Left ventricle myocardium inferior (tissue), 1 donor: ENCODE data around the gene CD8A. TPM values are rescaled to one million over a fixed set of nuclear protein-coding genes. Genes with fewer than 3 reads are reported as not detected.

ENCODE experiments used
- DNase-seq: peaks from one replicate; pipeline ENCODE4 v3.0.0-alpha.2; 2020
- H3K27ac ChIP-seq: fragments of 200-600 bp; replicated peaks from 2 replicates; pipeline ENCODE4 v1.8.0; 2021
- H3K27me3 ChIP-seq: fragments of 200-600 bp; 2 replicates; pipeline ENCODE4 v1.8.0; 2021; ENCODE audit warnings: low read depth
- H3K36me3 ChIP-seq: fragments of 200-600 bp; 2 replicates; pipeline ENCODE4 v1.8.0; 2021
- H3K4me1 ChIP-seq: fragments of 200-600 bp; 2 replicates; pipeline ENCODE4 v1.8.0; 2021
- H3K4me3 ChIP-seq: fragments of 200-600 bp; 2 replicates; pipeline ENCODE4 v1.8.0; 2021; ENCODE audit warnings: mild to moderate bottlenecking, moderate library complexity
- H3K9me3 ChIP-seq: fragments of 200-600 bp; replicated peaks from 2 replicates; pipeline ENCODE4 v1.8.0; 2021
- intact Hi-C: fragments of 100-400 bp; cut with micrococcal nuclease; formaldehyde crosslinking; loops from one replicate; pipeline ENCODE4 v1.11.0; 2022
- total RNA-seq: library from RNA; stranded (reverse); fragmentation: NEBNext Ultra II Directional; extraction: Animal tissue kit (Norgen Biotek cat#: 25700); gene quantifications from one replicate; pipeline ENCODE4 v1.2.1, GENCODE V29; 2021
- TF ChIP-seq, protein P1 (sequence below): fragments of 200-600 bp; IDR thresholded peaks from 2 replicates; pipeline ENCODE4 v1.8.0; 2021; ENCODE audit warnings: antibody characterized with exemption, mild to moderate bottlenecking, borderline replicate concordance
- donor health status: DM: no; HTN: yes; CAD: no; lungs with severe emphysema.

CD8A gene
- total RNA-seq, 1 donor from 2014 or later = 0.63 TPM

DNA sequence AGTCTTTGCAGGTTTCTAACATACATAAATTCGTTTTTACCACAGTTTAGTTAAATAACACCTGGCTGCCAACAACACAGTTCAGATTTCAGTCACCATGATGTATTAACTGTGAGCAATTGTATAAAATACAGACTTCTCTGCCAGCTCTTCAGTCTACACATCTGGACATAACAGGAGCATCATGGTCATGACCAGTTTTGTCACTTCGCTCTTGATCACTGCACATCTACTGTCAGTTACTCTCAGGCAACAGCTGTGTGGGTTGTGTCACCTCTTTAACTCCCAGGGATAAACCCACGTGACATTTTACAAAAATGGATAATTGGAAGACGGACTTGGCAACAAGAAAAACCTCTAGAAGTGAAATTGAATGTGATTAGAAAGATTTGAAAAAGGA lies 30.3 kb downstream of the CD8A start:
- TF ChIP-seq, protein P1, sequence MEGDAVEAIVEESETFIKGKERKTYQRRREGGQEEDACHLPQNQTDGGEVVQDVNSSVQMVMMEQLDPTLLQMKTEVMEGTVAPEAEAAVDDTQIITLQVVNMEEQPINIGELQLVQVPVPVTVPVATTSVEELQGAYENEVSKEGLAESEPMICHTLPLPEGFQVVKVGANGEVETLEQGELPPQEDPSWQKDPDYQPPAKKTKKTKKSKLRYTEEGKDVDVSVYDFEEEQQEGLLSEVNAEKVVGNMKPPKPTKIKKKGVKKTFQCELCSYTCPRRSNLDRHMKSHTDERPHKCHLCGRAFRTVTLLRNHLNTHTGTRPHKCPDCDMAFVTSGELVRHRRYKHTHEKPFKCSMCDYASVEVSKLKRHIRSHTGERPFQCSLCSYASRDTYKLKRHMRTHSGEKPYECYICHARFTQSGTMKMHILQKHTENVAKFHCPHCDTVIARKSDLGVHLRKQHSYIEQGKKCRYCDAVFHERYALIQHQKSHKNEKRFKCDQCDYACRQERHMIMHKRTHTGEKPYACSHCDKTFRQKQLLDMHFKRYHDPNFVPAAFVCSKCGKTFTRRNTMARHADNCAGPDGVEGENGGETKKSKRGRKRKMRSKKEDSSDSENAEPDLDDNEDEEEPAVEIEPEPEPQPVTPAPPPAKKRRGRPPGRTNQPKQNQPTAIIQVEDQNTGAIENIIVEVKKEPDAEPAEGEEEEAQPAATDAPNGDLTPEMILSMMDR = no peak
- Histone ChIP-seq H3K9me3 (no peaks in the 10 kb centered on the region), H3K4me1 (peaks cover 70% of the 10 kb centered on the region), H3K4me3 (no peak overlapping the region), H3K27ac (no peak overlapping the region), H3K27me3 (no peaks in the 10 kb centered on the region), H3K36me3 (peaks cover 17% of the 10 kb centered on the region)
- intact Hi-C loops = no loop called here
- no peak for DNase-seq

DNA sequence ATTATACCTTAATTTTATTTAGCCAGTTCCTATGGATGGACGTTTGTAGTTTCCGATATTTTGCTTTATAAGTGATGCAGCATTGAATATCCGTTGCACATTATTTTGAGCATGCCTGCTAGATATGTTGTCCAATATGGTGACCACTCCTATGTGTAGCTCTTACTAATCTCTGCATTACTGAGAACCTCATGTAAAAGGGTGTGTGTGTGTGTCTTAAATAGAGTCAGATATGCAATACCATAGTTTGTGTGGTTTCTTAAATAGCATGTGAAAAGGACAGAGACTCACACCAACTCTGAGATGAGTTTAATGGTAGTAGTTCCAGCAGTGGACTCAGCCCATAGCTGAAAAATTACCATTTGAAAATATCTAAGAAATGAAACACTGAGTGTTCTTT lies 32.3 kb downstream of the CD8A start:
- Histone ChIP-seq H3K36me3 (peaks cover 33% of the 10 kb centered on the region), H3K4me1 (peaks cover 62% of the 10 kb centered on the region), H3K9me3 (no peaks in the 10 kb centered on the region), H3K27me3 (no peaks in the 10 kb centered on the region), H3K27ac (no peak overlapping the region), H3K4me3 (no peak overlapping the region)
- intact Hi-C loops = no loop called here
- TF ChIP-seq, protein P1 = no peak
- DNase-seq = no peak

DNA sequence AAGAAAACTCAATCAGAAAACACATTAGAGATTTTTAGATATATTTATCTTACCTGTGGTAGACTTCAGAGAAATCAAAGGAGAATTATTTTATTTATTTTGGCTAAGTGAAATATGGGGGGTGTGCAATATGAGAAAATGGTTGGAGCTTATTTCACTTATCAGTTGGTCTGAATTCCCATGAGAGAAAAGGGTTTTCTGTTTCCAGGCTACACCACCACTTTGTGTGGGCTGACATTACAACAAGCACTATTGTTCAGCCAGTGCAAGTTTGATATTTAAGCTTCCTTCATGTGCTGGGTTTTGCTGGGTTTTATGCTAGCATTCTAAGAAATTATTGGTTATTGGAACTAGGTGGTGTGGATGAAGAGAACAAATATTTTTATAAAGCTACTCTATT lies 37.1 kb downstream of the CD8A start:
- H3K4me1 ChIP-seq = peaks cover 47% of the 10 kb centered on the region
- intact Hi-C loops = no loop called here

DNA sequence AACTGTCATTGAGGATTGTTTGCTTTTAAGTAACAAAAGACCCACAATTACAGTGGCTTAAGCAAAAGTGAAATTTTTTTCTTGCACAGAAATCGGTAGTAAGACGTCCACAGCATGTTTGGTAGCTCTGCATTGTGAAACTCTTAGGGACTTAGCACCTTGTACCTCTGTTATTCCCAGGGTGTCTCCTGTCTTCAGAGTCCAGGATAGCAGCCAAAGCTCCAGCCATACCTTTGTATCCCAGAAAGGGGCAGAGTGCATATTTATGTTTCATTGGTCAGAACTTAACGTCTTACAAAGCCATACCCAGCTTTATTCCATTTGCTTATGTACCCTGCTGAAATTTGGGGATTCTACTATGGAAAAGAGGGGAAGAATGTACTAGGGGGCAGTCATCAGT lies 37.8 kb downstream of the CD8A start:
- Histone ChIP-seq H3K4me3 (no peak overlapping the region), H3K36me3 (peaks cover 58% of the 10 kb centered on the region), H3K27ac (no peak overlapping the region), H3K9me3 (peaks cover 13% of the 10 kb centered on the region), H3K27me3 (no peaks in the 10 kb centered on the region), H3K4me1 (peaks cover 47% of the 10 kb centered on the region)
- DNase-seq = no peak
- TF ChIP-seq, protein P1 = no peak
- intact Hi-C loops = no loop called here

More for the DNA sequence above, 37.1 kb downstream of the CD8A start:
- H3K9me3 ChIP-seq = peaks cover 13% of the 10 kb centered on the region
- peaks cover 58% of the 10 kb centered on the region for H3K36me3 ChIP-seq
- TF ChIP-seq, protein P1 = no peak
- no peaks in the 10 kb centered on the region for H3K27me3 ChIP-seq
- no peak for DNase-seq
- H3K27ac ChIP-seq = no peak overlapping the region
- H3K4me3 ChIP-seq = no peak overlapping the region

DNA sequence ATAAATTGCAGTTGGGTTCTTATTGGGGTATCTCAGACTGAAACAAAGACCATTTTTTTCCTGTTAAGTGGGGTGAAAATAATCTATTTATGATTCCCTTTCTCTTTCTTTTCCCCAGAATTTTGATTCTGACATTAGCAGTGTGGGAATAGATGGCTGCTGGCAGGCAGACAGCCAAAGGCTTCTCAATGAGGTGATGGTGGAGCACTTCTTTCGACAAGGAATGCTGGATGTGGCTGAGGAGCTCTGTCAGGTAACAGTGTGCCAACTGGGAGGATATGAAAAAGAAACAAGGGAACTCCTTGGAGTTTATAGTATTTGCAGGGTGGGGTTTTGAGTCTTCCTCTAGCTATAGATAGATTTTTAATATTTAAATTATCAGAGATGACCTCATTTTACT lies 38.9 kb downstream of the CD8A start:
- DNase-seq = no peak
- no peak overlapping the region for H3K27ac ChIP-seq
- TF ChIP-seq, protein P1 = no peak
- H3K27me3 ChIP-seq = no peaks in the 10 kb centered on the region
- H3K9me3 ChIP-seq = peaks cover 13% of the 10 kb centered on the region
- no peak overlapping the region for H3K4me3 ChIP-seq
- H3K4me1 ChIP-seq = peaks cover 47% of the 10 kb centered on the region
- H3K36me3 ChIP-seq = peaks cover 58% of the 10 kb centered on the region
- intact Hi-C loops = no loop called here

- TF ChIP-seq, protein P1 = no peak
- intact Hi-C loops = no loop called here
- H3K36me3 ChIP-seq = peaks cover 44% of the 10 kb centered on the region
- no peak overlapping the region for H3K4me3 ChIP-seq
- no peak overlapping the region for H3K27ac ChIP-seq
- peaks cover 13% of the 10 kb centered on the region for H3K9me3 ChIP-seq
- no peak for DNase-seq
- no peaks in the 10 kb centered on the region for H3K27me3 ChIP-seq
- H3K4me1 ChIP-seq = peaks cover 58% of the 10 kb centered on the region
Observed at GRCh38 chr2:86750240-86750839, 40.4 kb downstream of the CD8A start.
